Adrenal gland (tissue), 5 donors: ENCODE measurements around the gene TMTC4.

Experiments
- POLR2A ChIP-seq, 2 donors: fragments of 450-650 bp; IDR thresholded peaks; one replicate each; pipeline ENCODE4 v1.6.1; 2017; ENCODE audit warnings: antibody characterized with exemption in 2 of 2, mild to moderate bottlenecking in 2 of 2, moderate library complexity in 1 of 2
- TF ChIP-seq, protein P1 (sequence below), 6 experiments: fragments of 450-650 bp in 4 of 6; fragments of 200-600 bp in 2 of 6; sonication (generic) in 1 of 6; IDR thresholded peaks; 1 replicate in 5 of 6; 2 replicates in 1 of 6; pipeline versions ENCODE4 v1.5.1 to v1.8.0; 2016 to 2021; ENCODE audit warnings: antibody characterized with exemption in 6 of 6, mild to moderate bottlenecking in 2 of 6, moderate library complexity in 1 of 6
- donor health status: DM: no; HTN: no; CAD: no.

DNA sequence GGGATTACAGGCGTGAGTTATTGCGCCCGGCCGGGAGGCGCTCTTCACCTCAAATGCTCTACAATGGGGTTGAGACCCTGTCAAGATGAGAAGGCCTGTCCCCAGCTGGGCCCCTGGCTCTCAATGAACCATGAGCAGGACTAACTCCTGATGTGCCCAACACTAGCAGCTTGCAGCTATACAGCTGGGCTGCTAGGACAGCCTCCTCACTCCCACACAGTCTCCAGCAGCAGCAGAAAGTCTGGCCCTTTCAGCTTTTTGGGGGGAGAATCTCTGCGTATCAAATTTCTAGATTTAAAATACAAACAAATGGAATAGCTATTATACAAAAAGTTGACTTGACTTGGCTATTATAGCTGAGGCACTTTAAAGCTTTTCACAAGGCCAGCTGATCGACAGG lies 30.2 kb downstream of the TMTC4 start:
- TF ChIP-seq, protein P1, sequence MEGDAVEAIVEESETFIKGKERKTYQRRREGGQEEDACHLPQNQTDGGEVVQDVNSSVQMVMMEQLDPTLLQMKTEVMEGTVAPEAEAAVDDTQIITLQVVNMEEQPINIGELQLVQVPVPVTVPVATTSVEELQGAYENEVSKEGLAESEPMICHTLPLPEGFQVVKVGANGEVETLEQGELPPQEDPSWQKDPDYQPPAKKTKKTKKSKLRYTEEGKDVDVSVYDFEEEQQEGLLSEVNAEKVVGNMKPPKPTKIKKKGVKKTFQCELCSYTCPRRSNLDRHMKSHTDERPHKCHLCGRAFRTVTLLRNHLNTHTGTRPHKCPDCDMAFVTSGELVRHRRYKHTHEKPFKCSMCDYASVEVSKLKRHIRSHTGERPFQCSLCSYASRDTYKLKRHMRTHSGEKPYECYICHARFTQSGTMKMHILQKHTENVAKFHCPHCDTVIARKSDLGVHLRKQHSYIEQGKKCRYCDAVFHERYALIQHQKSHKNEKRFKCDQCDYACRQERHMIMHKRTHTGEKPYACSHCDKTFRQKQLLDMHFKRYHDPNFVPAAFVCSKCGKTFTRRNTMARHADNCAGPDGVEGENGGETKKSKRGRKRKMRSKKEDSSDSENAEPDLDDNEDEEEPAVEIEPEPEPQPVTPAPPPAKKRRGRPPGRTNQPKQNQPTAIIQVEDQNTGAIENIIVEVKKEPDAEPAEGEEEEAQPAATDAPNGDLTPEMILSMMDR (IDR thresholded peaks at IDR 0.05): no peak
- TF ChIP-seq POLR2A (IDR thresholded peaks at IDR 0.05): no peak
